NOMO-1 (cell line): ENCODE data around the gene ACVR1C.

Experiments used
- DNase-seq, 2 experiments: peaks; one replicate each; lab custom pipeline; 2025; ENCODE audit not compliant: unreplicated experiment in 2 of 2; lab: John Stamatoyannopoulos, UW

ACVR1C gene

DNA sequence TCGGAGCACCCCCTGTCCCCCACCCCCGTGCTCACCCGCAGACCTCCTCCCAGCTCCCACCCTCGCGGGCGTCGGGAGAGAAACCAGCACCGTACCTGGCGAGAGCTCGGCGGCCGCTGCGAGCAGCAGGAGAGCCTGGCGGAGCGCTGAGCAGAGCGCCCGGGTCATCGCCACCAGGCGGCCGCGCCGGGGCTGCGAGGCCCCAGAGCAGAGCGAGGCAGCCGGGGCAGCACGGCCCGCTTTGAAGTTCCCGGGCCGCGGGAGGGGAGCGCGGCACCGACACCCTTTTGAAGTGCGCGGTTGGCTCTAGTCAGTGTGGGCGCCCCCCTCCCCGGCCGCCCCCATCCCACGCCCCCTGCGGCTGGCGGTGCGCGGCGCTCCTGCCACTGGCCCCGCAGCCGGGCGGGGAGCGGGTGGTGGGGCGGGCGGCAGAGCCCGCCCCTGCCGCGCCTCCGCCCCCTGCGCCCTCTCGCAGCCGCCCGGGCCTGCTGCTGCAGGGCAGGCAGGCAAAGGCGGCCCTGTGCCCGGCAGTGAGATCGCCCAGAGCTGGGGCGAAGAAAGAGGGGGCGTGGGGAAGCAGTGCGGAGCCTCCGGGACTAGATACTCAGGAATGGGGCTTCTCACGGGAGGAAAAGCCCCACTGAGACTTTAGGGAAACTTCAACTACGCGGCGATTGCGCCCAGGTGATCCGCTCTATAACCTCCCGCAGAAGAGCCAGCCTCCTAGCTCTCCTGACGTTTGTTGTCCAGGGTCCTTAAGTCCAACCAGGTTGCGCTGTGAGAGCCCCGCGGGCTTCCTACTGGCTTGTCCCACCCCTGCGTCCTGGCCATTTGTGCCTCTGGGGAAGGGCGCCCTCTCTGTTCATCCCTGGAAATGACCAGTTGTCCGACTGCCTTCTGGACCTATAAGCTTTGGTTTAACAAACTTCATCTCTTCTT lies at the start of gene ACVR1C:
Gene ACVR1C (minus strand): TSS at position 388 of the 939 bp plus-strand sequence. CDS start 220 bp downstream, at position 168.
- peak; percentile 56 to 71 for DNase-seq

DNA sequence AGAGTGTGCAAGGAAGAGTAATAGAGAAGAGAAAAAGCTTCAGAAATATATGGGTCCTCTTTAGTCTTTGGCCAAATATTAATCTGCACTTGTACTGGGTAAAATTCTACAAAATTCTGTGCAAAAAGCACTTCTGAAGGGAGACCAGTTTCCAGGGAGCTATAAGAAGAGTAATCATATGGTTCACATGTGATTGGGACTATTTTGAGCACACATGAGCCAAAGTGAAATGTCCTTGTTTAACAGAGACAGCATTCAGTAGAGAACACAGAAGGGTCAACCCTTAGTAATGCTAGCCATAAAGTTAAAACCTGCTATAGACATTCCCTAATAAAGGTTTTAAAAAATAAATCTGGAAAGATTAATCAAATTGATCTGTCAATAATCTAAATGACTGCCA lies 49.3 kb upstream of the ACVR1C start:
- DNase-seq = no peak

DNA sequence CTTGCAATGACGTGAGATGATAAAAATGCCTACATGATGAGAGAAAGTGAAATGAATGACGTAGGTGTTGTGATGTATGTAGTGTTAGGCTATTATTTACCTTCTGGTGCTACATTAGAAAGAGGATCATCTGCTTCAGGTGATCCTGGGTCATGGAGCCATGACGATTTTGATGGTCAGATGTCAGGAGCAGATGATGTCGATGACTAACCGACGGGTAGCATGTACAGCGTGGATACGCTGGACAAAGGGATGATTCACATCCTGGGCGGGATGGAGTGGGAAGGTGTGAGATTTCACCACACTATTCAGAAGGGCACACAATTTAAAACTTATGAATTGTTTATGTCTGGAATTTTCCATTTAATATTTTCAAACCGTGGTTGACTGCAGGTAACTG lies 43.5 kb upstream of the ACVR1C start:
- DNase-seq = no peak

DNA sequence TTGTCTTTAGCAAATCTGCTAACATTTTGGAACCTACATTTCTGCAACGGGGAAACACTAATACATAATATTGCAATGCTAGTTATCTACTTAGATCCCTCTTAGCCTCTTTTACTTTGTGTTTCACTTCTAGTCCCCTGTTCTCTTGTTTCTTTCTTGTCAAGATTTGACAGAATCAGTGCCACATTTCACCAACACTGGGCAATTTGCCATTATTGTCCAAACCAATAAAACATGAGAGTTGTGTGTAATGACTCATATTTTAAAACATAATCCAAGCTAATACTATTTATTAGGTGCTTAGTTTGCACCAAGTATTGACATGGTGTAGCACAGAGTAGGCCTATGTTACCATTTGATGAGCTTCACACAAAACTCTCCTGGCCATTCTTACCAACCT lies 33.7 kb upstream of the ACVR1C start:
- DNase-seq = no peak

DNA sequence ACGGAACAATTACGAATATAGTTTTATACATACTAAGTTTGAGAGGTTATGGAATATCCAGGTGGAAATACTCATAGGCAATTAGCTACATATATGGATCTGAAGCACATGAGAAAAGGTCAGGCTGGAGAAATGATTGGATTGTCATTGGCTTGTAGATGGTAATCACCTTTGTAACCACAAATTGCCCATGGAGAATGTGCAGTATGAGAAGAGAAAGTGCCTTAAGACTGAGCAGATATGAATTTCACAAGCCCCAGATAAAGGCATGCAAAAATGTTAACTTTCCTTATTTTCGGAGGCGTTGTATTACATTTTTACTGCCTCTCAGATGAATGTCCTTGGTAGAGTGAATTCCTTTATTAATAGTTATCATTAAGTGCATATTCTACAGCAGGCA lies 33.1 kb upstream of the ACVR1C start:
- DNase-seq = no peak

DNA sequence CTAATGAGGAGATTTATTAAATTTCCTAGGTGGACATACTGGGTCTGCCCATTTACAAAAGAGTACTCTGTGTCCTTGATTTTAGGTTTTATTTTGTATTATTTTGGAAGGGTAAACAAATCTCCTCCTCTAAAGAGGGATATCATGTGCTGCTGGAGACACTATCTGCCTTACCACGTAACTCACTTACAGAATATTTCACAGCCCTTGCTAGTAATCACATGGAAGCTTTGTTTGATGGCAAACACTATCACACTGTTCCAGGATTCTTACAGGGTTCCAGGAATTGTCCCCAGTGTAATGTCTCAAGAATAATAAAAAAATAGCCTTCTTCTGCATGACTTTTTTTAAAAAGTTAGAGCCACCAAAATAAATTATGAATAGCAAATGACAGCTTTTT lies 29.2 kb upstream of the ACVR1C start:
- DNase-seq = no peak

DNA sequence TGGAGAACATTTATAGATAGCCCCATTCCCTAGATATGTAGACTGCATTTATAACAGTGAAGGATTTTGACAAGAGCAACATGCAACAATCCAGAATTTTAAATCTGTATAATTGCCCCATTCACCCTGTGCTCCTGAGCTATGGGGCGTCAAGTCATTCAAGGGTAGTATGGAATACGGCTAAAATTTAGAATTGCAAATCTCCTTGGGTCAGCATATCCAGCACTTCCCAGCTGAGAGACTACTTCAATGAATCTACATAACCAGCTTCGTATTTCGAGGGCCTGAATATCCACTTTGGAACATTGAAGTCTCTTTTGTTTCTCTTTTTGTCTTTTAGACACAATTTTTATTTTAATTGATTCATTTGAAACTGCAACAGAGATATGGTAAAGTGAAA lies 28.4 kb upstream of the ACVR1C start:
- no peak for DNase-seq

DNA sequence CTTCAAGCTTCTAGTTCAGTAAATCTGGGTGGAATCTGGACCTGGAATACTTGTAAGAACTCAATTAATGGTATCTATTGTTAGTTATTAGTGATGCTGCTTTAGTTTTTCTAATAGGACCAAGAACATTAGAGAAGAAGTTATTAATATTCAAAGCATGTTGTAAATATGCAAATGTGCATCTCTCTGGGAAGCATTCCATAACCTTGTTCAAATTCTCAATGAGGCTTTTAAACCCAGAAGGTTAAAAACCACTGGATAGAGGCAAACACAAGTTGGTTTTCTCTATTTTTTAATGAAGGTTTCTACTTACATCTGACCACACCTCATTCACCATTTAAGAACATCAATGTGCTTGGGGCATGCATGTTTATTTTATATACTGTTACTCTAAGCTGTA lies 16.1 kb upstream of the ACVR1C start:
- DNase-seq = no peak

DNA sequence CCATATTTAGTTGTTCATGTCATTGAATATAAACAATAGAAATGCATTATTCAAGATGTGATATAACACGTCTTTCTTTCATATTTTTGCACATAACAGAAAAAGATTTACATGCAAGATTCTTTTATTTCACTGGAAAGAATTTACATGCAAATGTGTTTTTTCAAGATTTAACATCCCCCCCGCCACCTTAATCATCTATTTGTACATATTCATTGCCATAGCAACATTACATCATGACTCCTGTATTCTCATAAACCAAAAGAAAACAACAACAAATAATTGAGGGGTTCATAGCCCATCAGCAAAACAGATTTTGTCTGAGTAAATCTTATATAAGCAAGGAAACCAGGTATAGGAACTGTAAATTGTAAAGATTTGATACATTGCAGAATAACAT lies 3.2 kb upstream of the ACVR1C start:
- DNase-seq = no peak

DNA sequence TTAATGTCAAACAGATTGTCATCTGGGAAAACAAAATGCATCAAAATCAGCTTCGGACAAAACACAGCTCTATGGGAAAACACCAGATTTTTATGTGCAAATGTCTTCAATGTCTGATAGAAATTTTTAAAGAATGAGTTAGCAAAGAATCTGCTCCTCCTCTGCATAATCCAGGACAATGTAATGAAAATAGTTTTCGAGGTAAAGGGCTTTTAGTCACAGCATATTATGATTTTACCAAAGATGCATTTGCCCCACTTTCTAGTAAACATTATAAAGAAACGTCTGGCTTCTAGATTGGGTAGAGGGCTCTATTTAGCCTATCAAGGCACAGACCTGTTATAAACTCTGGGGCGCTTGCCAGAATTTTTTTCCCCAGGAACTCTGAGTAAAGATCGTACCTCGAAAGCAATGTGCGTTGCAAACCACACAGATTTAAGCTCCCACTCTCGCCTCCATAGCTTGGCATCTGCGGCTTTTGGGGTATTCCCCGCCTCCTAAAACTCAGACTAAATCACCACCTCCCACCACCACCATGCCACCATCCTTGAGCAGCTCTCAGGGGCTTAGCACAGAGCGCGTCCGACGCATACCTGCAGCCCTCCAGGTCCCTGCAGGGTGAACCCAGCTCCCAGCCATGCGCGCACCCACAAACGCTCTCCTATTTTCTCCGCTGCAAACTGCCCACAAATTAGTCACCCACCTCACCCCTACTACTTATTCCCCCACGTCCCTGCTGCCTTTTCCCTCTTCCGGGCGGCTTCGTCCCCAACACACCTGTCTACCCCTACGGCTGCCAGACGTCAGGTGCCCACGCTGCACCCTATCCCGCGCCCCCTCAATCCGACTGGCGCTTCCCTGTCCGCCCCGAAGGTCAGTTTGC lies 829 bp downstream of the ACVR1C start:
- DNase-seq = no peak

DNA sequence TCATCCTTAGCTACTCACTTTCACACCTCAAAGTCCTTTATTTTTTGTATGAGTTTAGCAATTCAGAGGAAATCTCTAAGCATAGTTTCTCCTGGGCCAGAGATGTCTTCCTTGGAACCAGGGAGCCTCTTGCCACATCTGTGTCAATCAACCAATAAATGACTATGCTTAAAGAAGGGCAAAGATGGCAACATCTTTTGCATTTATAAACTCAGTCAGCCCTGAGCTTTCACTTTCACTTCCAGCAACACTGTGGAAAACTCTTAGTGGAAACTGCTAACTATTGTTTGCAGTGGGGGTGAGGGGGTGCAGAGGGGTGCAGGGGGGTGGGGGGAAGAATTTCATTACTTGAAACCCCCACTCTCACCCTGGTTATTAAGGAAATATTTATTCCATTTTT lies 3.4 kb downstream of the ACVR1C start:
- peak; percentile 2 to 14 for DNase-seq

DNA sequence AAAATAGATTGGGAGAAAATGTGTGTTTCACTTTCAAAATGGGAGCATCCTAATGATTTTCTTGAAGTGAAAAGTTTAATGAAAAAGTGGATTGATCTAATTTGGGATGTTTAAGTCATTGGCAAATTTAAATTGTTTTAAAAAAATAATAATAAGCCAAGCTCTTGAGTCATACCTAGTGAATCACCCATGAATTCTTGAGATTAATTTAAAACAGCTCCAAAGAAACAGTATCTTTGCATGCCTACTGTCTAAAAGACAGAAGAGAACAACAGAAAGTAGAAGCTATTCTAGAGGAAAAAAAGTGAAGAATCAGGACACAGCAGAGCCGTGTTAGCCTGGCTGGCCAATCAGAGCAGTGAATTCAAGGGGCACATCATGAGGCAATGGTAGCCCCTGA lies 7.7 kb downstream of the ACVR1C start:
- DNase-seq = no peak

DNA sequence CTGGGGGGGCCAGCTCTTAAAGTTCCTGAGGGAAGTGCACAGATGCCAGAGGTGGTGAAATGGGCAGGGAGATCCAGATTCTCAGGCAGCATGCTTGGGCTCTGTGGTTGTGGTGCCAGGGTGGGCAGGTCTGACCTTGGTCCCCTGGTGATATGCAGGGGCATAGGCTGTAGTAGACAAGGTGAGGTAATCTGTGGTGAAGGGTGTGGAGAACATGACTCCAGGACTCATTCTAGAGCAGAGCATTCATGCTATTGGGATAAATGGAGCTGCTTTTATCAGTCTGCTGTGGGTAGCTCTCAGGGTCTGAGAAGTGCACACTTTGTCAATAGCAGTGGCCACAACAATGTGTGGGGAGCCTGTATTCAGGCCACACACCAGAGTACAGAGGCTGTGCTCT lies 16.9 kb downstream of the ACVR1C start:
- no peak for DNase-seq

DNA sequence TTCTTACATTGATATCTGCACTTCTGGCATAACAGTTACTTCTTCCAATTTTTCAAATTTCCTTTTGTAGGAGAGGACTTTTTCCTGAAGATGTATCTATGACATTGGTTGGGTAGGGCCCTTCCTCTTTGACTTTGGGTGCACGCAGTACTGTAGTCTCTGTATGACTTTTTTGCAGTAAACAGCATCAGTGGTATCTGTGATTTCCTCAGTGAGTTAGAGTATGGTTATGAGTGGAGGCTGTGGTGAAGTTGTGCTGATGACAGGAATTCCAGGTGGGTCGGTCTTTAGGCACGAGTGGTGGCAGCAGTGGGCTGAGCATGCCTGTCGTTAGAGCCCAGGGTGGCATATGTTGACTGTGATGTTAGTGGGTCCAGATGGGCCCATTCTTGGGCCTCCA lies 17.6 kb downstream of the ACVR1C start:
- DNase-seq = no peak

DNA sequence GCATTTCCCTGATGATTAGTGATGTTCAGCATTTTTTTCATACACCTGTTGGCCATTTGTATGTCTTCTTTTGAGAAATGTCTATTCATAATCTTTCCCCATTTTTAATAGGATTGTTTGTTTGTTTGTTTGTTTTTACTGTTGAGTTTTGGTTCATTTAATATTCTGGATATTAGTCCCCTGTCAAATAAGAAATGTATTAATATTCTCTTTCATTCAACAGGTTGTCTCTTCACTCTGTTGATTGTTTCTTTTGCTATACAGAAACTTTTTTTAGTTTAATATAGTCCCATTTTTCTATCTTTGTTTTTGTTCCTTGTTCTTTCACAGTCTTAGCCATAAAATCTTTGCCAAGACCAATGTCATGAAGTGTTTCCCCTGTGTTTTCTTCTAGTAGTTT lies 22.1 kb downstream of the ACVR1C start:
- DNase-seq = no peak

DNA sequence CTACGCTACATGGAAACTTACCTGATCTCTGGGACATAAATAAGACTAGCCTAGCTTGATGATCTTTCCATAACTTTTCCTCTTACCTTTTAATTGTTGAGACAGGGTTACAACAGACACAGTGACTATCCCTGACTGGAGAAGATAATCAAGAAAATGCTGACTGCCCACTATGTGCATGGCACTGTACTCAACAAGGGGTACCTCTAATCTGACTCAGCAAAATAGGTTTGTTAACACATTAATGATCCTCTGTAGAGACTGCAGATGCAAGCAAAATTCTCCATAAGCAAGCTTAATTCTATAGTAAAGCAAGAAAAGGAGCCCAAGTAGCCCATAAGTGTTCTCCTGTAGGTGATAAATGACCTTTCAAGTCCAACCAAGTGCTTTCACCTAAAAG lies 25.5 kb downstream of the ACVR1C start:
- DNase-seq = no peak

DNA sequence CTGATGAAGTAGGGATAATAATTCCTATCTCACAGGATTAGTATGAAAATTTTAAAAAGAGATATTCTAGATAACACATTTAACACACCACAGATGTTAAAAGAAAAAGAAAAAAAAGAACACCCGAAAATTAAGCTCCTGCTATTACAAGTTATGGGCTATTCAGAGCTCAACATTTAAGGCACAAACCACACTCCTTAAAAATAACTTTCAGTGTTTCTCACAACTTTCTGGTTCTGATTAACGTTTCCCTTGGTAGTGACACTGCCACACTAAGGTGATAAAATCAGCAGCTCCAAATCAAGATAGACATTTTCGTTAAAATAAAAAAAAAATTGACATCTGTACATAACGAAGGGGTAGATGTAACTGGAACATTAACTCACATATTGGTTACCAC lies 26.9 kb downstream of the ACVR1C start:
- DNase-seq = no peak

DNA sequence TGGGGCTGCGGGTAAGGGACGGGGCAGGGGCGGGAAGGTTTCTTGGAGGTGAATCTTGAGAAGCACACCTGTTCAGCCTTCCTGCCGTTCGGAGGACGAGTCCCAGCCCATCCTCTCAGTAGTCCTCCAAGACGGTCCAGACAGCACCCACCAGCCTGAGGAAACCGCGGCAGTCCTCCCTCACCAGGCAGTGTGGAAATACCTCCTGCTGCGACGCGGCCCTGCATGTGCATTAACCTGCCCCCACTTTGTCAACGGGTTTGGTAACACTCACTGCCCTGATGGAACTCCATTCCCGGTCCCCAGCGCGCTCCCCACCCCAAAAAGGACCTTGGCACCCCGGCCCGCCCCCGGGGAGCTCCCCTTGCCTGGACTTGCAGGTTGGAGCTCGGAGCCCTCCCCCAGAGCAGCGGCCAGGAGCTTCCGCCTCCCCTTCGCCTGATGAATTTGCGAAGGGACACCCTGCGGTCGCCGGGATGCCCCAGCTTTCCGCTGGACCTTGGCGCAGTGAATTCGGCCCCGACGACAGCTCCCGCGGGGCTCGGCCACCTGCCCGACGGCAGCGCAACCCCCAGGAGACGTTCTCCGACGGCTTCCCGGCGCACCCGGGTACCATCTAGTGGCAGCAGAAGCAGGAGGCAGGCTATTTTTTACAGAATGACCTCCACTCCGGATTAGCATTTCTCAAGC lies 31.5 kb downstream of the ACVR1C start:
- DNase-seq = peak; percentile 26 to 37

DNA sequence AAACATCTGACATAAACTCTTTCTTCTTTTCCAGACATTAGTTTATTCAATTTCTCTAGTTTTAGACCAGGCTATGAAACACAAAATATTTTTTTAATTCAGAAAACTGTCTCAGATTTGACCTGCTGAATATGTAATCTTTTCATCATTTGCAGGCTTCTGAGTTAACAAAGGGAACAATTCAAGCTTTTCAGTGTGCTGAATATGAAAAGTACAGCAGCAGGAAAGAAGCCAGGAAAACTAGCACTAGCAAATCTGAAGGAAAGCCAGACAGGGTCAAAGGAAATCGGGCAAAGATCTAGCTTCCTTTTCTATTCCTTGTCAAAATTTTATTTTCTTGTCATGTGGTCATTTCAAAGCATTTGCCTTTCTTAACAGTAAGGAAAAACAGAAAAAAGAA lies 35.3 kb downstream of the ACVR1C start:
- DNase-seq = no peak

DNA sequence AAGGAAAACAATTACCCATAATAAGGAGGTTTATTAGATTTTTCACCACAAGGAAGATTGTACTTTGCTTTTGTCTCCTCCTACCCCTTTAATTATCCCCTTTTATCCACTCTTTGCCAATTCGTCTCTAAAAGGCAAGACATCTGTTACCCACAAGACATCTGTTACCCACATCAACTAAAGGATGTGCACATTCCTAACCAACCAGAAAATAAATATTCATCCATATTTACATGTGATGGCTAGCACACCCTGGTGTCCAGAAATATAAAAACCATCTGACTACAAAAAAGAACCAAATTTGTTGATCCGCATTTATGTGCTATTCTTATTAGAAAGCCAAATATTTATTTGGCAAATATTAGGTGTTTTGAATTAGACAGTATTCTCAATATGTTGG lies 35.7 kb downstream of the ACVR1C start:
- DNase-seq = peak in 1 of 2 experiments; percentile 23

DNA sequence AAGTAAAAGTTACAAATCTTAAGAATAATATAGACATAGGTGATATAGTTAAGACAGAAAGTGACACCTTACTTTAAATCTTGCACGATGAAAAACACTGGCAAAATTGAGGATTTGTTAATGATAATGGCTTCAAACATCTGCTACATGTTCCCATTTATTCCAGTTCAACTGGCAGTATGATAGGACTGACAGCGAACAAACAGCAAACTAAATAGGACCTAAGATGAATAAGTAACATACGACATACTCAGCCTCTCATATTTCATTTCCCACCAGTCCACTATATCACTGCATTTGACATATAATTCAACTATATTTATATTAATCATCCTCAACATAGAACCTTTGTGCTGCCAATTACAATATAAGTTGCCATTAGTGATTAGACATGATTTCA lies 36.3 kb downstream of the ACVR1C start:
- DNase-seq = no peak
